GM12873 (cell line): ENCODE measurements around the gene RGS2.

ENCODE experiments used
- TF ChIP-seq, protein P1 (sequence below): IDR thresholded peaks from 2 replicates; pipeline ENCODE4 v1.5.1; 2012; ENCODE audit warnings: low read depth, mild to moderate bottlenecking, moderate library complexity, low read length, control low read depth; ENCODE audit not compliant: insufficient read depth; ENCODE audit errors: missing control alignments

Gene RGS2

DNA sequence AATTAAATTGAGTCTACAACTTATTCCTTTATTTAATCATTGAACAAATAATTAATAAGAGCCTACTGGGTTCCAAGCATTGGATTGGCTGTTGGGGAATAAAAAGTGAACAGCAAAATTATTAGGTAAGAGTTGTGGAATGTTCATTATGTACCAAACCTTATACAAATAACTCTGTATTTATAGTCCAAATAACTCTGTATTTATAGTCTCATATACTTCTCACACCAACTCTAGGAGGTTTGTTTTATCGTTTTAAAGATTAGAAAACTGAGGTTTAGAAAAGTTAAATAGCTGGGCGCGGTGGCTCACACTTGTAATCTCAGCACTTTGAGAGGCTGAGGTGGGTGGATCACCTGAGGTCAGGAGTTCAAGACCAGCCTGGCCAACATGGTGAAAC lies 40.6 kb downstream of the RGS2 start:
- TF ChIP-seq, protein P1, sequence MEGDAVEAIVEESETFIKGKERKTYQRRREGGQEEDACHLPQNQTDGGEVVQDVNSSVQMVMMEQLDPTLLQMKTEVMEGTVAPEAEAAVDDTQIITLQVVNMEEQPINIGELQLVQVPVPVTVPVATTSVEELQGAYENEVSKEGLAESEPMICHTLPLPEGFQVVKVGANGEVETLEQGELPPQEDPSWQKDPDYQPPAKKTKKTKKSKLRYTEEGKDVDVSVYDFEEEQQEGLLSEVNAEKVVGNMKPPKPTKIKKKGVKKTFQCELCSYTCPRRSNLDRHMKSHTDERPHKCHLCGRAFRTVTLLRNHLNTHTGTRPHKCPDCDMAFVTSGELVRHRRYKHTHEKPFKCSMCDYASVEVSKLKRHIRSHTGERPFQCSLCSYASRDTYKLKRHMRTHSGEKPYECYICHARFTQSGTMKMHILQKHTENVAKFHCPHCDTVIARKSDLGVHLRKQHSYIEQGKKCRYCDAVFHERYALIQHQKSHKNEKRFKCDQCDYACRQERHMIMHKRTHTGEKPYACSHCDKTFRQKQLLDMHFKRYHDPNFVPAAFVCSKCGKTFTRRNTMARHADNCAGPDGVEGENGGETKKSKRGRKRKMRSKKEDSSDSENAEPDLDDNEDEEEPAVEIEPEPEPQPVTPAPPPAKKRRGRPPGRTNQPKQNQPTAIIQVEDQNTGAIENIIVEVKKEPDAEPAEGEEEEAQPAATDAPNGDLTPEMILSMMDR, result no peak

DNA sequence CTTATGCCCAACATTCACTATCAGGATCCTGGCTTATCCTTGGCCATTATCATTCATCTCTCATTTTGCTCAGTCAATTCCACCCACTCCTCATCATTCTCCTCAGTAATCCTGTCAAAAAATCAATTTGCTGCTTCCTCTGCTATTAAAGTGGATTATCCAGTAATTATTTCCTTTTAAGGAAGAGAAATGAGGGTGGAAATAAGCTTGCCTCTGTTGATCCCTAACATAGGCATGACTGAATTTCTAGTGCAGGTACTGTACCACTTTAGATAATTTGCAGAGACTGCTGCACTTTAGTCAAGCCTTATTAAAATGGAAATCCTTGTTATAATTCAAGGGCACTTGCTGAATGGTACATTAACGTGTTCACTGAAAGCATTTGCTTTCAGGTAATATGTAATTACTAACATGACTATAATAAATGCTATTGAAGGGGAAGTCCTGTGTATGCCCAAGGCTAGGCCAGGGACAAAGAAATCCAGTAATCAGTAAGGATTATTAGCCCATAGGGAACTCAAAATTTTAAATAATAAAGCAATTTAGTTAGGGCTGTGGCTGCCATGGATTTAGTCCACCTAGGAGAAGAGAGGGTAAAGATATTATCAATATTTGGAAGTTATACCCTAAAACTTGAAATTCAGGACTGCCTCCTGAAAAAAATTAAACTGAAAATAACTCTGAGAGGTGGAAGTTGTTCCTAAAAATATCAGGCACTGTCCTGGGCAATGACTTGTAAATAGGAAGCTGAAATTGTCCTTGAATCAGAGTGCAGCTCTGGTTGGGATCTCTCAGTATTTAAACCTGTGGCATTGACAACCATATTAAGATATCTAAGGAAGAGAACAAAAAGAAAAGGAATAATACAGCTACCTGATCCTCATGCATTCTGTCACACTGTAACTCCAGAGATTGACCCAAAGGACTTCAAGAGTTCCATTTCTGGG lies 43.4 kb downstream of the RGS2 start:
- TF ChIP-seq, protein P1, result no peak

DNA sequence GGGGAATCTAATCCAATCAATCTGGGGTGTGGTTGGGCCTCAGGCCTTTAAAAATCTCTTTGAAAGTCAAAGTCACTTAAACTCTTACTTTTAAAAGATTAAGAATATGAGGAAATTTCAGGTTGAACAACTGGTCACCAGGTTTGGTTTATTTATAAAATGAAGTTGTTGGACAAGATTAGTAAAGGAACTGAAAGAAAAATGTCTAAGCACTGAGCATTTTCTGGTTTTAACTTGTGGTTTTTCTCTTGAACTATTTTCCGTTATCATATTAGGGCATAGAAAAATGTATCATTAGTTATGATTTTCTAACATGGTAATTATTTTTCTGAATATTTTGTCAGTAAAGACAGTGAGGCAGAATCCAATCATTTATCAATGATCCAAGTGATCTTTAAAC lies 49.6 kb downstream of the RGS2 start:
- TF ChIP-seq, protein P1, result no peak

DNA sequence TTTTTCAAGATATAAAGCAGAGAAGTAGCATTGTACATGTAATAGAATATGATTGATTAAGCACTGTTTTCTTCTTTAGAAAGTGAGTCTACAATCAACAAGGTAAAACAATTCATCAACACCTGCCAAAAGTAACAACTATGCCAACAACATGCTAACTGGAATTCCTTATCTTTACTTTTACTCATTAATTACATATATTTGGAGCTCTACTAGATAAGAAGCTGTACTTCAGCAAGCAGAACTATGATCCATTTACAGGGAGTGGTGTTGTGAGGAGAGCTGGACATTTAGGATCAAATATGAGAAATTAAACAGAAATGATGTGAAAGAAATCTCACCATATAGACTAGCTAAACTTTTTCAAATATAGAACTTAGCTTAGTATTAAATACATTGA lies 51.0 kb downstream of the RGS2 start:
- TF ChIP-seq, protein P1, result no peak

DNA sequence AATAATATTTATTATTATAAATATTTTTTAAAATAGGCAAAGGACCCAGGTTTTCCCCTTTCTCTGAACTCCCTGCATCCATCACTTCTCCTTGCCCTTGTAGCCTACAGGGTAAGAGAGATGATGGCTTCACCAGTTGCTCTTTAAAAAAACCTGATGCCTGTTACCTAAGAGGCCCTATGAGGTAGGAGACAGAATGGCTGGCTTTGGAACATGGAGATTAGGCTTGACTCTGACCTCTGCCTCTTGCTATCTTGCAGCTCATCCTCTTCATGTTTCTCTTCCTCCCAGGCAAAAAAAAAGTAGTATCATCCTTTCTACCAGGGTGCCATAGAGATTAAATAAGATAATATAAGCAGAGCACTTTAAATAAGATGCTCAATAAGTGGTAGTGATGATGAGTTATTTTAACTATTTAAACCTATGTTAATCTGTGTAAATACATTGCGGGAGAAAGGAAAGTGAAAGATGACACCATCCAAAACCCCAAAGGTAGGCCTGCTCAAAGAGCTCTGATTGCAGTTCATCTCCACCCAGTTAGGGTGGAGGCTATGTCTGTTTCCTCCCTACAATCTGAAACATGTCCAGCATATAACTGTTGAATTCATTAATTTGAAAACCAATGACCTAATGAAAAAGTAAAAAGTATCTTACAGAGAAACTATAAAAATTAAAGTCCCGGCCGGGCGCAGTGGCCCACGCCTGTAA lies 51.8 kb downstream of the RGS2 start:
- TF ChIP-seq, protein P1, result no peak

DNA sequence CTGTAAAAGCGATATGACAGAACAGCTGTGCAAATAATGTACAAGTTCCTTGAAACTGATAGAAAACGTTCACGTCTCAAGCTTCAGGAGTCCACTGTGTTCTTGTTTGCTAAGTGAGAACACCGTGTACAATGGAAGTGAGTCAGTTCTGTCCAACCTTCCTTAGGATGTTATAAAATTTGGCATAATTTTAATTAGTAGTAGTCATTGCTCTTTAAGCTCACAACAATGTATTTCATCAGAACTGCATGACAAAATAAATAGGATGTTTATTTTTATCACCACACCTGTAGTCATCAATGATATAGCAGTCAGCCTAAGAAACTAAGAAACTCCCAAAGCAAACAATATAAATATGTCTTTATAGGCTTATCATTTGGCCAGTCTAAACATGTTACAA lies 53.0 kb downstream of the RGS2 start:
- TF ChIP-seq, protein P1, result no peak
